Testis (tissue), 2 donors: ENCODE measurements around the gene ANKRD22.

Experiments
- POLR2A ChIP-seq: fragments of 450-650 bp; IDR thresholded peaks from one replicate; pipeline ENCODE4 v1.6.1; 2017; ENCODE audit warnings: antibody characterized with exemption, mild to moderate bottlenecking, moderate library complexity
- TF ChIP-seq, protein P1 (sequence below), 3 experiments: fragments of 450-650 bp in 2 of 3; fragments of 200-600 bp in 1 of 3; sonication (generic) in 1 of 3; IDR thresholded peaks; one replicate each; pipeline ENCODE4 v1.5.1; 2016 to 2019; ENCODE audit warnings: antibody characterized with exemption in 3 of 3, mild to moderate bottlenecking in 2 of 3, moderate library complexity in 1 of 3

DNA sequence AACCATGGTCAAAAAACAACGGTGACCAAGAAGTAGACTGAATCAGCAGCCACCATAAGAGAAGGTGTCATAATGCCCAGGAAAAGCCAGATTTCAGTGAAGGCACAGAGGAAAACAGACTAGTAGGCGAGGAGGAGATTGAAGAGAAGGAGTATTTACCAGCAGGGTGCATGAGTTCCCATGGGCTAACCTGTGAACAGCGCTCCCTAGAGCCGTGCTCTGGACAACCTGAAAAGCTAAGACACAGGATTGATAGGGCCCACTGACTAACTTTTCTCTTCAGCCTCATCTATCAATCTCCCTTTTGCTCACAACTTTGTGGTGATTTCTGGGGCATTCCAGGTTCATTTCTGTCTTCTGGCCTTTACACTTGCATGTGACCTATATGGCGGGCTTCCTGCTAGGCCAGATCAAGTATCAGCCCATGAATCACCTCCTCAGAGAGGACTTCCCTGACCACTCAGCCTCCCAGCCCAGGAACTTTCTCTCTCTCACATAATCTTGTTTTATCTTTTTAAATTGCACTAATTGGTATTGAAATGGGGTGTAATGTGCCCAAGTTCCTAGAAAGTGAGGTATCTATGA, 12.8 kb downstream of the ANKRD22 start:
- TF ChIP-seq, protein P1, sequence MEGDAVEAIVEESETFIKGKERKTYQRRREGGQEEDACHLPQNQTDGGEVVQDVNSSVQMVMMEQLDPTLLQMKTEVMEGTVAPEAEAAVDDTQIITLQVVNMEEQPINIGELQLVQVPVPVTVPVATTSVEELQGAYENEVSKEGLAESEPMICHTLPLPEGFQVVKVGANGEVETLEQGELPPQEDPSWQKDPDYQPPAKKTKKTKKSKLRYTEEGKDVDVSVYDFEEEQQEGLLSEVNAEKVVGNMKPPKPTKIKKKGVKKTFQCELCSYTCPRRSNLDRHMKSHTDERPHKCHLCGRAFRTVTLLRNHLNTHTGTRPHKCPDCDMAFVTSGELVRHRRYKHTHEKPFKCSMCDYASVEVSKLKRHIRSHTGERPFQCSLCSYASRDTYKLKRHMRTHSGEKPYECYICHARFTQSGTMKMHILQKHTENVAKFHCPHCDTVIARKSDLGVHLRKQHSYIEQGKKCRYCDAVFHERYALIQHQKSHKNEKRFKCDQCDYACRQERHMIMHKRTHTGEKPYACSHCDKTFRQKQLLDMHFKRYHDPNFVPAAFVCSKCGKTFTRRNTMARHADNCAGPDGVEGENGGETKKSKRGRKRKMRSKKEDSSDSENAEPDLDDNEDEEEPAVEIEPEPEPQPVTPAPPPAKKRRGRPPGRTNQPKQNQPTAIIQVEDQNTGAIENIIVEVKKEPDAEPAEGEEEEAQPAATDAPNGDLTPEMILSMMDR (IDR thresholded peaks at IDR 0.05): no peak
- no peak for TF ChIP-seq POLR2A
